GM12891 (cell line): ENCODE data around the gene JADE3.

Experiments
- POLR2A ChIP-seq: IDR thresholded peaks from 2 replicates; pipeline ENCODE4 v1.6.1; 2011; ENCODE audit warnings: low read depth, low read length, control low read depth
- POLR2AphosphoS5 ChIP-seq: IDR thresholded peaks from 2 replicates; pipeline ENCODE4 v1.6.1; 2011; ENCODE audit warnings: low read depth, low read length, control low read depth
- POU2F2 ChIP-seq: IDR thresholded peaks from 2 replicates; pipeline ENCODE4 v1.6.1; 2011; ENCODE audit warnings: low read depth, mild to moderate bottlenecking, control low read depth, low read length, moderate library complexity
- TAF1 ChIP-seq: IDR thresholded peaks from 2 replicates; pipeline ENCODE4 v1.6.1; 2011; ENCODE audit warnings: low read depth, low read length, control low read depth

DNA sequence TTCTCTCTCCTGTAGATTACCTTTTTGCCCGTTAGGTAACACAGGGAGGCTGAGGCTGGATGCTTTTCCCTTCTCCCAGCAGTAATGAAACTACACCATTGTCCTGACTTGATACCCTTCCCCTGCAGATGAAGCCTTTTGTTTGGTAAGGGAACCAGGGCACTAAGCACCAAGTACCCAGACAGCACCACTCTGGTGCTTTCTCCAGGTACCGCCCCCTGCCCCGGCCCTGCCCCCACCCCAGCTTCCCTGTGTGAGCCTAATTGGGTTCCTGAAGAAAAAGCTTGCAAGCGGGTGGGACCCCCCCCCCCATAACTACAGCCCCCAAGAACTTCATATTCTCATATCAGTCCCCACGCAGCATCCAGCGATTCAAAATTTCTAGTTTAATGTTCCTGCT, 79.8 kb downstream of the JADE3 start:
- TF ChIP-seq POLR2AphosphoS5 = no peak
- TF ChIP-seq POLR2A = no peak
- TF ChIP-seq POU2F2 = no peak
- TF ChIP-seq TAF1 = no peak
